Kidney (tissue), 14 donors: ENCODE data around the gene ROBO4. TPM values are rescaled to one million over a fixed set of nuclear protein-coding genes. Genes with fewer than 3 reads are reported as not detected.

Experiments
- DNase-seq, 5 donors: peaks; one replicate each; pipeline ENCODE4 v3.0.0-alpha.2; 2013 to 2020
- FAIRE-seq: peaks from 2 replicates; lab custom pipeline; 2012; peaks lifted over from hg19 to GRCh38; lab: Jason Lieb, UNC
- H3K27ac ChIP-seq, 2 donors: one replicate each; pipeline ENCODE4 v1.7.0; 2013; ENCODE audit warnings: low read depth in 2 of 2, low read length in 2 of 2, inconsistent platforms in 1 of 2
- H3K27me3 ChIP-seq: one replicate; pipeline ENCODE4 v1.7.1; 2013; ENCODE audit warnings: low read length, inconsistent platforms; ENCODE audit not compliant: control insufficient read depth, insufficient read depth
- H3K36me3 ChIP-seq, 3 donors: one replicate each; pipeline versions ENCODE4 v1.7.0 to v1.7.1; 2013; ENCODE audit warnings: low read length in 3 of 3, control low read depth in 1 of 3, inconsistent platforms in 1 of 3; ENCODE audit not compliant: insufficient read depth in 3 of 3, control insufficient read depth in 2 of 3
- H3K4me1 ChIP-seq, 3 donors: one replicate each; pipeline versions ENCODE4 v1.7.0 to v1.7.1; 2013; ENCODE audit warnings: low read length in 3 of 3, inconsistent platforms in 1 of 3, low read depth in 1 of 3; ENCODE audit not compliant: control insufficient read depth in 2 of 3, insufficient read depth in 2 of 3
- H3K4me3 ChIP-seq, 3 donors: one replicate each; pipeline versions ENCODE4 v1.7.0 to v1.8.1; 2013; ENCODE audit warnings: low read length in 3 of 3, control low read depth in 1 of 3, inconsistent platforms in 1 of 3
- H3K9ac ChIP-seq, 3 donors: one replicate each; pipeline versions ENCODE4 v1.7.0 to v1.7.1; 2013; ENCODE audit warnings: low read length in 3 of 3, control low read depth in 1 of 3, inconsistent platforms in 1 of 3
- H3K9me3 ChIP-seq, 3 donors: one replicate each; pipeline versions ENCODE4 v1.7.0 to v1.7.1; 2013; ENCODE audit warnings: low read length in 3 of 3, control low read depth in 1 of 3, inconsistent platforms in 1 of 3; ENCODE audit not compliant: control insufficient read depth in 2 of 3, insufficient read depth in 1 of 3
- intact Hi-C: fragments of 100-400 bp; cut with DNase I; formaldehyde crosslinking; loops from one replicate; pipeline ENCODE4 v1.11.1; 2022
- polyA plus RNA-seq: library from polyadenylated mRNA; stranded (reverse); fragments of 350-450 nt; fragmentation: Illumina TruSeq; extraction: RNeasy Lipid Tissue Mini Kit (QIAGEN cat#74804); gene quantifications from one replicate; pipeline ENCODE4 v1.2.3, GENCODE V29; 2014; ENCODE audit warnings: low read depth, low replicate concordance; ENCODE audit not compliant: insufficient read depth
- total RNA-seq: library from RNA; stranded (reverse); fragmentation: NEBNext Ultra II Directional; extraction: Animal tissue kit (Norgen Biotek cat#: 25700); gene quantifications from one replicate; pipeline ENCODE4 v1.2.1, GENCODE V29; 2021
- TF ChIP-seq, protein P1 (sequence below): IDR thresholded peaks from 3 replicates; pipeline ENCODE4 v1.5.1; 2012; ENCODE audit warnings: mild to moderate bottlenecking, moderate library complexity, borderline replicate concordance; ENCODE audit not compliant: insufficient read depth; ENCODE audit errors: extremely low read depth
- donor health status: control.
- donor health status: control.
- donor health status: control.
- donor health status: control.
- donor health status: control.
- donor health status: DM: yes; HTN: yes; CAD: no.
- donor health status: Normal renal cell carcinoma (clear cell type).

ROBO4 gene
- total and polyA plus RNA-seq, 2 donors from 2014 or later: 12.8 to 29.5 TPM

DNA sequence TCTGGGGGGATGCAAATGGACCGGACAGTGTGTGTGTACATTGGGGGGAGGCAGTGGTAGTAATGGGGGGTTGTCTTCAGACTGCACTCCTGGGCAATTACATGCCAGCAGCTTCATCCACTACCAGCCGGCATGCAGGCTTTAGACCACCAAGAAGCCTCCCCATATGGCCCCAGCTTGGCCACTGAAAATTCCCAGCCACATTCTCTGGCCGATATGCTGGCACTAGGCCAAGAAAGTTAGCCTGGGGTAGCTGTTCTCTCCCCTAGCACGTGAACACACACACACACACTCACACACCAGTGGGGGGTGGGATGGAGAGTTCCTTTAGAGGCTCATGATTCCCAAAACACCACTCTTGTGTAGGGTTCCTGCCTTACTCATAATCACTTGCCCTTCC is 36.0 kb downstream of the ROBO4 start:
- no peaks in the 10 kb centered on the region for H3K9me3 ChIP-seq
- H3K27me3 ChIP-seq: peaks cover 45% of the 10 kb centered on the region
- H3K9ac ChIP-seq: no peak overlapping the region
- no peaks in the 10 kb centered on the region for H3K36me3 ChIP-seq
- no peak overlapping the region for H3K4me3 ChIP-seq
- no peak overlapping the region for H3K27ac ChIP-seq
- DNase-seq: no peak
- intact Hi-C loops: no loop called here
- H3K4me1 ChIP-seq: peaks cover 0 to 12% (median 11%) of the 10 kb centered on the region in 3 donors
- no peak for FAIRE-seq
- TF ChIP-seq, protein P1, sequence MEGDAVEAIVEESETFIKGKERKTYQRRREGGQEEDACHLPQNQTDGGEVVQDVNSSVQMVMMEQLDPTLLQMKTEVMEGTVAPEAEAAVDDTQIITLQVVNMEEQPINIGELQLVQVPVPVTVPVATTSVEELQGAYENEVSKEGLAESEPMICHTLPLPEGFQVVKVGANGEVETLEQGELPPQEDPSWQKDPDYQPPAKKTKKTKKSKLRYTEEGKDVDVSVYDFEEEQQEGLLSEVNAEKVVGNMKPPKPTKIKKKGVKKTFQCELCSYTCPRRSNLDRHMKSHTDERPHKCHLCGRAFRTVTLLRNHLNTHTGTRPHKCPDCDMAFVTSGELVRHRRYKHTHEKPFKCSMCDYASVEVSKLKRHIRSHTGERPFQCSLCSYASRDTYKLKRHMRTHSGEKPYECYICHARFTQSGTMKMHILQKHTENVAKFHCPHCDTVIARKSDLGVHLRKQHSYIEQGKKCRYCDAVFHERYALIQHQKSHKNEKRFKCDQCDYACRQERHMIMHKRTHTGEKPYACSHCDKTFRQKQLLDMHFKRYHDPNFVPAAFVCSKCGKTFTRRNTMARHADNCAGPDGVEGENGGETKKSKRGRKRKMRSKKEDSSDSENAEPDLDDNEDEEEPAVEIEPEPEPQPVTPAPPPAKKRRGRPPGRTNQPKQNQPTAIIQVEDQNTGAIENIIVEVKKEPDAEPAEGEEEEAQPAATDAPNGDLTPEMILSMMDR: no peak

DNA sequence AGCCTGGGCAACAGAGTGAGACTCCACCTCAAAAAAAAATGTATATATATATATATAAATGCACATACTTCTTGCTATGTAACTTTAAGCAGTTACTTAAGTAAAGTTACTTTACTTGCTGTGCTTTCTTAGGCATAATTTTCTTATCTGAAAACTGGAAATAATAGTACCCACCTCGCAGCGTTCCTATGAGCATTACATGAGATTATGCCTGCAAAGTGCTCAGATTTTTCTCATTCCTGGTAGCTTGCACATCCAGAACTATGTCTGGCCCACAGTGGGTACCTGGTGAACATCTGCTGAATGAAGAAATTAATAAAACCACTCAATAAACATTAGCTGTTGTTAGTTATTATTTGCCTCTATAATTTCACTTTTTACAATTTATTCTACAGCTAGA is 38.5 kb downstream of the ROBO4 start:
- H3K9ac ChIP-seq: no peak overlapping the region

DNA sequence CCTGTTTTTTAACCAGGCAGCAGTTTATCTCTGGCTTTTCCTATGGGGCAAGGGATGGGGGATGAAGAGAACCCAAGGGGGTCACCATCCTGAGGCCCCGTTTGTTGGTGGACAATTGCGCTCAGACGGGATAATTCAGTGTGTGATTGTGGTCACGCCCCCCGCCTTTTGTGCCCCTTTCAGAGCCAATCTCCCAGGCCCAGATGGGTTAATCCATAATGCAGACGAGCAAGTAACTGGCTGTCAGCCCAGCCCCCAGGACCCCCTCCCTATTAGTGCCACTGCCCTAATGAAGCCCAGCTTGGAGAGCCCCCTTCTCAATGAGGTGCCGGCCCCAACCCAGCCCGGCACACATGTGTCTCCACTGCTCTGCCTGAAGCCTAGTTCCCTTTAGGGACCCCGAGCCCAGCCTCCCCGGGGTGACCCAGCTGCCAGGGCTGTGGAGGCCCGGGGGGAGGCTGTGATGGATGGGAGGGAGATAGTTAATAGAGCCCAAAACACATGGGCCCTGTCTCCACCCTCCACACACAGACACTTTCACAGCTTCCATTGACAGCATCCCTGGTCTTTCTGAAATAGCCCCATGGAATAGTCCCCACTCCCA is 51.5 kb downstream of the ROBO4 start:
- H3K9me3 ChIP-seq: peaks cover 0 to 4% (median 0%) of the 10 kb centered on the region in 3 donors
- no peak for FAIRE-seq

More for the DNA sequence above, 38.5 kb downstream of the ROBO4 start:
- DNase-seq: no peak
- FAIRE-seq: no peak
- H3K27ac ChIP-seq: no peak overlapping the region
- H3K9me3 ChIP-seq: no peaks in the 10 kb centered on the region
- intact Hi-C loops: no loop called here
- peaks cover 0 to 4% (median 0%) of the 10 kb centered on the region in 3 donors for H3K4me1 ChIP-seq
- TF ChIP-seq, protein P1: no peak
- peaks cover 31% of the 10 kb centered on the region for H3K27me3 ChIP-seq
- no peaks in the 10 kb centered on the region for H3K36me3 ChIP-seq
- no peak overlapping the region for H3K4me3 ChIP-seq

More for the DNA sequence above, 51.5 kb downstream of the ROBO4 start:
- no peak for DNase-seq
- Histone ChIP-seq H3K27me3 (peaks cover 76% of the 10 kb centered on the region), H3K4me1 (peaks cover 0 to 4% (median 3%) of the 10 kb centered on the region in 3 donors), H3K9ac (no peak overlapping the region), H3K36me3 (no peaks in the 10 kb centered on the region), H3K4me3 (no peak overlapping the region), H3K27ac (no peak overlapping the region)
- TF ChIP-seq, protein P1: no peak
- intact Hi-C loops: loop anchor here (10.0 kb wide), 1 partner anchor 201 kb away; no protein-coding TSS in a partner anchor
